SK-N-SH (cell line): ENCODE measurements around the gene SLC5A2.

ENCODE experiments used
- CTCF ChIP-seq: fragments of 200-600 bp; sonication (generic); IDR thresholded peaks from 2 replicates; pipeline ENCODE4 v1.6.1; 2017; ENCODE audit warnings: antibody characterized with exemption, mild to moderate bottlenecking, moderate library complexity
- NFIC ChIP-seq: IDR thresholded peaks from 2 replicates; pipeline ENCODE4 v1.4.0; 2012; ENCODE audit warnings: borderline replicate concordance
- SIN3A ChIP-seq: IDR thresholded peaks from 2 replicates; pipeline ENCODE4 v1.6.1; 2012; ENCODE audit warnings: low read depth, mild to moderate bottlenecking, low read length, moderate library complexity, borderline replicate concordance
- YY1 ChIP-seq: IDR thresholded peaks from 2 replicates; pipeline ENCODE4 v1.4.0; 2012; ENCODE audit warnings: low read depth, mild to moderate bottlenecking

DNA sequence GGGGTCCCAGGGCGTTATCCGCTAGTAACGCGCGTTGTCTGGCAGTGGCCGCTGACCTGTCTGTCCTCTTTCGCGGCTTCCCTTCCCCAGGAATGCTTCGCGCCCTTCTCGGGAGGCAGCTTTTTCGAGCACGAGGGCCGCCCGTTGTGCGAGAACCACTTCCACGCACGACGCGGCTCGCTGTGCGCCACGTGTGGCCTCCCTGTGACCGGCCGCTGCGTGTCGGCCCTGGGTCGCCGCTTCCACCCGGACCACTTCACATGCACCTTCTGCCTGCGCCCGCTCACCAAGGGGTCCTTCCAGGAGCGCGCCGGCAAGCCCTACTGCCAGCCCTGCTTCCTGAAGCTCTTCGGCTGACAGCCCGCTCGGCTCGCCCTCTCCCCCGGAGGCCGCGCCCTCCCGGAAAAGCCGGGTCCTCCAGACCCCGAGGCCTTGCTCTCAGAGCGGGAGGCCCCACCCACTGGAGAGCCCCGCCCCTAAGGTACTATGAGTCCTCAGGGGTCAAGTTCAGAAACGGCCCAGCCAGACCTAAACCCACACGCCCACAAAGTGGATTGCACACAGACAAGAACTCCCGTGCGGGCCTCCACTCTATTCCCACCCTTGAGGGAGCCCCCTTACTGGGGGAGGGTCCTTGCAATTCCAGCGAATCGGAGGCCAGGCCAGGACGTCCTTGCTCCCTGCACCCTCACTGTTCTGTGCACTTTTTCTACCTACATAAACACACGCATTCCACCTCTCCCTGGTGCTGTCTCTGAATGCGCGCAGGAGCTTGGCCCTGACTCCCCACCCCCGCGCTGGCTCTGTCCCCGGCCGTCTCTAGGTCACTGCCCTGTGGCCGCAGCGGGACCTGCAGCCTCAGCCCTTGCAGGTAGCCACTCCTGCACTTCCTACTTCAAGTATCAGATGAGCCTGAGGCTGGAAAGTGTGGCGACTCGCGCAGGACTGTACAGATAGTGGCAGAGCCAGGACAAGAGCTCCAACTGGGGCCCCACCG is 5.4 kb upstream of the SLC5A2 start:
- TF ChIP-seq YY1 (no peak), SIN3A (no peak), NFIC (no peak), CTCF (no peak)
